T-cell (primary cell): Measurements from ENCODE around the gene PXDN. TPM values are rescaled to one million over a fixed set of nuclear protein-coding genes. Genes with fewer than 3 reads are reported as not detected.

Experiments used
- ATAC-seq, 4 experiments: fragments of 200-7000 bp in 3 of 4; fragments of 150-1000 bp in 1 of 4; cut with Tn5 transposase; replicated peaks in 1 of 4; 1 replicate in 3 of 4; 2 replicates in 1 of 4; pipeline ENCODE4 v1.10.0; 2021; ENCODE audit warnings: moderate library complexity in 3 of 4, mild to moderate bottlenecking in 2 of 4, moderate number of reproducible peaks in 1 of 4
- CTCF ChIA-PET, 2 donors: fragments of 300-600 bp; sonication (Branson Sonifier 250); formaldehyde crosslinking; loops; one replicate each; lab custom pipeline; 2022; ENCODE audit warnings: antibody characterized with exemption in 2 of 2; lab: Charles Lee
- POLR2A ChIA-PET, 2 donors: fragments of 300-600 bp; sonication (Branson Sonifier 250); formaldehyde crosslinking; loops; one replicate each; lab custom pipeline; 2022; ENCODE audit warnings: antibody characterized with exemption in 2 of 2; lab: Charles Lee
- DNase-seq, 35 experiments: peaks; one replicate each; pipeline versions ENCODE4 v3.0.0 to v3.0.0-alpha.2; 2013 to 2023
- H3K27ac ChIP-seq: one replicate; pipeline ENCODE4 v1.5.1; 2013; ENCODE audit warnings: low read length
- H3K27me3 ChIP-seq, 2 experiments: replicated peaks in 1 of 2; 1 replicate in 1 of 2; 2 replicates in 1 of 2; pipeline versions ENCODE4 v1.6.1 to v1.7.0; 2013; ENCODE audit warnings: low read length in 1 of 2, mixed read lengths in 1 of 2; ENCODE audit not compliant: control insufficient read depth in 2 of 2, insufficient read depth in 2 of 2; ENCODE audit errors: extremely low read depth in 1 of 2
- H3K36me3 ChIP-seq, 2 donors: 1 replicate in 1 of 2; 2 replicates in 1 of 2; pipeline versions ENCODE4 v1.6.1 to v1.7.0; 2013; ENCODE audit warnings: low read length in 1 of 2; ENCODE audit not compliant: control insufficient read depth in 2 of 2, insufficient read depth in 1 of 2; ENCODE audit errors: extremely low read depth in 1 of 2
- H3K4me1 ChIP-seq, 2 experiments: 1 replicate in 1 of 2; 2 replicates in 1 of 2; pipeline versions ENCODE4 v1.6.1 to v1.7.0; 2013; ENCODE audit warnings: low read length in 2 of 2, mixed read lengths in 1 of 2; ENCODE audit not compliant: insufficient read depth in 2 of 2, control insufficient read depth in 1 of 2; ENCODE audit errors: extremely low read depth in 1 of 2
- H3K4me3 ChIP-seq, 2 donors: 1 replicate in 1 of 2; 2 replicates in 1 of 2; pipeline versions ENCODE4 v1.5.1 to v1.7.0; 2013; ENCODE audit warnings: mild to moderate bottlenecking in 2 of 2, low read length in 1 of 2, moderate library complexity in 1 of 2; ENCODE audit not compliant: control insufficient read depth in 1 of 2; ENCODE audit errors: extremely low read depth in 1 of 2
- H3K9me3 ChIP-seq: 2 replicates; pipeline ENCODE4 v1.7.0; 2013
- H3K27ac Mint-ChIP-seq, 2 donors: one replicate each; pipeline ENCODE4 v1.8.0; 2020 to 2021; ENCODE audit warnings: mild to moderate bottlenecking in 2 of 2, mixed read lengths in 2 of 2
- H3K27me3 Mint-ChIP-seq, 2 donors: one replicate each; pipeline ENCODE4 v1.8.0; 2021 to 2022; ENCODE audit warnings: mixed read lengths in 2 of 2
- H3K36me3 Mint-ChIP-seq: one replicate; pipeline ENCODE4 v1.8.0; 2021; ENCODE audit warnings: mixed read lengths
- H3K4me1 Mint-ChIP-seq, 3 donors: one replicate each; pipeline ENCODE4 v1.8.0; 2020 to 2022; ENCODE audit warnings: mixed read lengths in 3 of 3, mild to moderate bottlenecking in 1 of 3
- H3K4me3 Mint-ChIP-seq, 3 donors: one replicate each; pipeline ENCODE4 v1.8.0; 2020 to 2022; ENCODE audit warnings: mild to moderate bottlenecking in 3 of 3, mixed read lengths in 3 of 3, moderate library complexity in 3 of 3
- H3K9me3 Mint-ChIP-seq, 3 donors: one replicate each; pipeline ENCODE4 v1.8.0; 2020 to 2022; ENCODE audit warnings: mixed read lengths in 3 of 3
- WGBS: methylation state at CpG from one replicate; pipeline ENCODE4 v1.1.5; 2013; ENCODE audit warnings: missing lambda C conversion rate; ENCODE audit not compliant: insufficient coverage; 5-methylcytosine and 5-hydroxymethylcytosine counted together
- total RNA-seq, 35 experiments: library from RNA in 6 of 35; stranded (reverse) in 6 of 35; fragments of 120-200 nt in 1 of 35; gene quantifications; one replicate each; pipeline versions ENCODE4 v1.2.1 to v1.2.4 and lab custom pipeline; 2013 to 2026

PXDN gene
- total RNA-seq, 5 donors from 2014 or later (not counting 1 experiment from before 2014, with no cell fraction given), result 0.21 to 5.4 (median 1.3) TPM

GRCh38 chr2:1620081-1620480, 124.2 kb downstream of the PXDN start:
- ChIA-PET POLR2A (no interaction called here), CTCF (no interaction called here)
- Histone ChIP-seq H3K4me3 (no peak overlapping the region), H3K4me1 (no peaks in the 10 kb centered on the region), H3K9me3 (no peaks in the 10 kb centered on the region), H3K36me3 (no peaks in the 10 kb centered on the region), H3K27me3 (peaks cover 0 to 9% of the 10 kb centered on the region in 2 experiments), H3K27ac (no peak overlapping the region)
- WGBS, result 82% methylated on average over 9 of the region's 11 CpGs
- peaks cover 2 to 5% of the 10 kb centered on the region in 2 donors for H3K27me3 Mint-ChIP-seq
- H3K36me3 Mint-ChIP-seq, result no peaks in the 10 kb centered on the region
- no peak overlapping the region for H3K27ac Mint-ChIP-seq
- H3K9me3 Mint-ChIP-seq, result peaks cover 0 to 4% (median 0%) of the 10 kb centered on the region in 3 donors
- DNase-seq, result no peak
- H3K4me3 Mint-ChIP-seq, result no peak overlapping the region
- H3K4me1 Mint-ChIP-seq, result no peaks in the 10 kb centered on the region
- no peak for ATAC-seq

GRCh38 chr2:1619556-1619955, 124.8 kb downstream of the PXDN start:
- no peak overlapping the region for H3K27ac Mint-ChIP-seq
- H3K27me3 Mint-ChIP-seq, result peaks cover 3 to 6% of the 10 kb centered on the region in 2 donors
- POLR2A ChIA-PET, result no interaction called here
- no peak overlapping the region for H3K27ac ChIP-seq
- peaks cover 0 to 4% (median 0%) of the 10 kb centered on the region in 3 donors for H3K9me3 Mint-ChIP-seq
- H3K9me3 ChIP-seq, result no peaks in the 10 kb centered on the region
- DNase-seq (no peak), ATAC-seq (no peak)
- H3K27me3 ChIP-seq, result peaks cover 0 to 9% of the 10 kb centered on the region in 2 experiments
- WGBS, result 83% methylated on average over 8 of the region's 10 CpGs
- no peaks in the 10 kb centered on the region for H3K4me1 ChIP-seq
- H3K36me3 ChIP-seq, result no peaks in the 10 kb centered on the region
- H3K4me1 Mint-ChIP-seq, result no peaks in the 10 kb centered on the region
- H3K4me3 Mint-ChIP-seq, result no peak overlapping the region
- H3K4me3 ChIP-seq, result no peak overlapping the region
- no peaks in the 10 kb centered on the region for H3K36me3 Mint-ChIP-seq
- CTCF ChIA-PET, result no interaction called here

GRCh38 chr2:1618974-1619373, 125.3 kb downstream of the PXDN start:
- no CpG with 5 or more reads among the region's 3 CpGs for WGBS
- Histone ChIP-seq H3K27ac (no peak overlapping the region), H3K4me1 (no peaks in the 10 kb centered on the region), H3K9me3 (no peaks in the 10 kb centered on the region), H3K27me3 (peaks cover 0 to 9% of the 10 kb centered on the region in 2 experiments), H3K36me3 (no peaks in the 10 kb centered on the region), H3K4me3 (no peak overlapping the region)
- CTCF ChIA-PET, result no interaction called here
- POLR2A ChIA-PET, result no interaction called here
- Mint-ChIP-seq H3K27ac (no peak overlapping the region), H3K9me3 (peaks cover 0 to 4% (median 0%) of the 10 kb centered on the region in 3 donors), H3K4me3 (no peak overlapping the region), H3K27me3 (peaks cover 4 to 8% of the 10 kb centered on the region in 2 donors), H3K4me1 (no peaks in the 10 kb centered on the region), H3K36me3 (no peaks in the 10 kb centered on the region)
- ATAC-seq (no peak), DNase-seq (no peak)

- ATAC-seq (no peak), DNase-seq (no peak)
- H3K9me3 Mint-ChIP-seq, result peaks cover 0 to 4% (median 0%) of the 10 kb centered on the region in 3 donors
- no peaks in the 10 kb centered on the region for H3K9me3 ChIP-seq
- peaks cover 0 to 10% of the 10 kb centered on the region in 2 experiments for H3K27me3 ChIP-seq
- no peak overlapping the region for H3K27ac ChIP-seq
- WGBS, result 91% methylated on average over 13 of the region's 20 CpGs
- ChIA-PET POLR2A (no interaction called here), CTCF (no interaction called here)
- no peaks in the 10 kb centered on the region for H3K36me3 ChIP-seq
- H3K27me3 Mint-ChIP-seq, result peaks cover 4 to 8% of the 10 kb centered on the region in 2 donors
- H3K36me3 Mint-ChIP-seq, result no peaks in the 10 kb centered on the region
- H3K4me1 ChIP-seq, result no peaks in the 10 kb centered on the region
- H3K4me3 Mint-ChIP-seq, result no peak overlapping the region
- H3K27ac Mint-ChIP-seq, result no peak overlapping the region
- H3K4me1 Mint-ChIP-seq, result no peaks in the 10 kb centered on the region
- no peak overlapping the region for H3K4me3 ChIP-seq
Observed at GRCh38 chr2:1618191-1618961, 125.9 kb downstream of the PXDN start.

- no peaks in the 10 kb centered on the region for H3K36me3 ChIP-seq
- CTCF ChIA-PET, result no interaction called here
- no peaks in the 10 kb centered on the region for H3K36me3 Mint-ChIP-seq
- no peaks in the 10 kb centered on the region for H3K9me3 ChIP-seq
- no peaks in the 10 kb centered on the region for H3K4me1 ChIP-seq
- no peak overlapping the region for H3K4me3 Mint-ChIP-seq
- peaks cover 0 to 4% (median 0%) of the 10 kb centered on the region in 3 donors for H3K9me3 Mint-ChIP-seq
- POLR2A ChIA-PET, result no interaction called here
- H3K27ac Mint-ChIP-seq, result no peak overlapping the region
- DNase-seq (no peak), ATAC-seq (no peak)
- peaks cover 0 to 6% of the 10 kb centered on the region in 2 experiments for H3K27me3 ChIP-seq
- H3K27me3 Mint-ChIP-seq, result peaks cover 4 to 7% of the 10 kb centered on the region in 2 donors
- WGBS, result 82% methylated on average over 7 of the region's 11 CpGs
- no peaks in the 10 kb centered on the region for H3K4me1 Mint-ChIP-seq
- no peak overlapping the region for H3K4me3 ChIP-seq
- H3K27ac ChIP-seq, result no peak overlapping the region
Observed at GRCh38 chr2:1617425-1618021, 126.8 kb downstream of the PXDN start.

- Mint-ChIP-seq H3K4me1 (peaks cover 0 to under 1% (median 0%) of the 10 kb centered on the region in 3 donors), H3K27ac (no peak overlapping the region), H3K4me3 (no peak overlapping the region), H3K27me3 (peaks cover 5 to 10% of the 10 kb centered on the region in 2 donors), H3K9me3 (no peaks in the 10 kb centered on the region), H3K36me3 (no peaks in the 10 kb centered on the region)
- Histone ChIP-seq H3K36me3 (no peaks in the 10 kb centered on the region), H3K4me3 (no peak overlapping the region), H3K27me3 (peaks cover 0 to 9% of the 10 kb centered on the region in 2 experiments), H3K4me1 (no peaks in the 10 kb centered on the region), H3K27ac (no peak overlapping the region), H3K9me3 (no peaks in the 10 kb centered on the region)
- ChIA-PET POLR2A (no interaction called here), CTCF (no interaction called here)
- ATAC-seq (no peak), DNase-seq (no peak)
- 54% methylated on average over 4 of the region's 10 CpGs for WGBS
Observed at GRCh38 chr2:1614564-1614963, 129.8 kb downstream of the PXDN start.
